Stomach (tissue), 4 donors: ENCODE results near the gene ITGAV.

Experiments
- POLR2A ChIP-seq, 4 donors: fragments of 450-650 bp; IDR thresholded peaks; one replicate each; pipeline ENCODE4 v1.6.1; 2016; ENCODE audit warnings: antibody characterized with exemption in 4 of 4, control low read depth in 2 of 4, mild to moderate bottlenecking in 1 of 4, moderate library complexity in 1 of 4
- POLR2AphosphoS5 ChIP-seq, 3 donors: sonication (generic); formaldehyde crosslinking; IDR thresholded peaks; one replicate each; pipeline ENCODE4 v1.6.1; 2016; ENCODE audit warnings: antibody characterized with exemption in 3 of 3
- TF ChIP-seq, protein P1 (sequence below), 7 experiments: fragments of 450-650 bp in 4 of 7; fragments of 200-600 bp in 3 of 7; sonication (generic) in 3 of 7; IDR thresholded peaks; one replicate each; pipeline ENCODE4 v1.5.1; 2016 to 2019; ENCODE audit warnings: antibody characterized with exemption in 7 of 7, control low read depth in 2 of 7, mild to moderate bottlenecking in 1 of 7

GRCh38 chr2:186551323-186552050, 38.4 kb upstream of the ITGAV start:
- TF ChIP-seq, protein P1, sequence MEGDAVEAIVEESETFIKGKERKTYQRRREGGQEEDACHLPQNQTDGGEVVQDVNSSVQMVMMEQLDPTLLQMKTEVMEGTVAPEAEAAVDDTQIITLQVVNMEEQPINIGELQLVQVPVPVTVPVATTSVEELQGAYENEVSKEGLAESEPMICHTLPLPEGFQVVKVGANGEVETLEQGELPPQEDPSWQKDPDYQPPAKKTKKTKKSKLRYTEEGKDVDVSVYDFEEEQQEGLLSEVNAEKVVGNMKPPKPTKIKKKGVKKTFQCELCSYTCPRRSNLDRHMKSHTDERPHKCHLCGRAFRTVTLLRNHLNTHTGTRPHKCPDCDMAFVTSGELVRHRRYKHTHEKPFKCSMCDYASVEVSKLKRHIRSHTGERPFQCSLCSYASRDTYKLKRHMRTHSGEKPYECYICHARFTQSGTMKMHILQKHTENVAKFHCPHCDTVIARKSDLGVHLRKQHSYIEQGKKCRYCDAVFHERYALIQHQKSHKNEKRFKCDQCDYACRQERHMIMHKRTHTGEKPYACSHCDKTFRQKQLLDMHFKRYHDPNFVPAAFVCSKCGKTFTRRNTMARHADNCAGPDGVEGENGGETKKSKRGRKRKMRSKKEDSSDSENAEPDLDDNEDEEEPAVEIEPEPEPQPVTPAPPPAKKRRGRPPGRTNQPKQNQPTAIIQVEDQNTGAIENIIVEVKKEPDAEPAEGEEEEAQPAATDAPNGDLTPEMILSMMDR (IDR thresholded peaks at IDR 0.05): no peak
- TF ChIP-seq POLR2AphosphoS5 (IDR thresholded peaks at IDR 0.05): no peak
- no peak for TF ChIP-seq POLR2A (IDR thresholded peaks at IDR 0.05)
